ENCODE results near the gene DMD.
"Not testable (repeated sequence)": the region's sequence is repeated elsewhere in the genome, so short reads cannot be mapped to it uniquely, and the experiment has no call there.

The DMD gene

DNA sequence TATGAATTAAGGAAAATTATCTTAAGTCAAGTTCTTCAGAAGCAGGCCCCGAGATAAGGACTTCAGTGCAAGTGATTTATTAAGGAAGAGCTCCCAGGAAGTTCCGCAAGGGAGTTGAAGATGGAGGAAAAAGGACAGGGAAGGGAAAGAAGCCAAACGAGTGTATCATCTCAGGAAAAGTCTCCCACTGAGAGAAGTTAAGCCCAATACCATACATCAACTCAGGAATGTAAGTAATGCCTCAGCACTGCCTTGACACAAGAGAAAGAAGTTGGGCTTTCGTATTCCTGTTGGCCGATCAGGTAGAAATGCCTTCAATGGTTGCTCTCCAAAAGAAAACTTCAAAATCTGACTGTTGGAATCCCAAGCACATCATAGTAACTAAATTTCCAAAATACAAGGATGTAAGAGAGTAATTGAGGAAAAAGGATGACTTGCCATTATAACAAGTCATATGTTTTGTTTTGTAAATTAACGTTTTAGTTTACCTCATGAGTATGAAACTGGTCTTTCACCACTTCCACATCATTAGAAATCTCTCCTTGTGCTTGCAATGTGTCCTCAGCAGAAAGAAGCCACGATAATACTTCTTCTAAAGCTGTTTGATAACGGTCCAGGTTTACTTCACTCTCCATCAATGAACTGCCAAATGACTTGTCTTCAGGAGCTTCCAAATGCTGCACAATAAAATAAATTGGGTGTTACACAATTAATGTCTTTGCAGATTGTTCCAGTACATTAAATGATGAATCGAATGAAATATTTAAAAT is 566.7 kb downstream of the DMD start:
- DNase-seq (ENCODE audit: low read depth in 4 of 4, low spot score in 1 of 4): no peak

DNA sequence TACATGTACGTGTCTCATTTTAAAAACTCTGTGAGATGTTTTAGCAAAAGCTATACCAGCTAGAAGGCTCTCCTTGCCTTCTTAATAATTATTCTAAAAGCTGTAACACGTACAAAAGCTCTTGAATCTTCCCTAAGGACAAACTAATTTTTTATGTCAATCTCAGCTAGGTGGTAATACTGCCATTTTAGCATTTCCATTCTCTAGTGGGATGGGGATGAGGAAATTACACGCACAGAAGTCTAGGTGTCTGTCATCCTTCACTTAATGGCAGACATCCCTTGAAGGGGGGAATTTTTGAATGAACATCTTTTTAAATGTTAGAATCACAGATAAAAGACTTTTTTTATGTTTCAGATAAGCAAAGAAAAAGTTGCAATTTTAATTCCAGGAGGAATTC is 569.1 kb downstream of the DMD start:
- DNase-seq (ENCODE audit: low read depth in 4 of 4, low spot score in 1 of 4): no peak

DNA sequence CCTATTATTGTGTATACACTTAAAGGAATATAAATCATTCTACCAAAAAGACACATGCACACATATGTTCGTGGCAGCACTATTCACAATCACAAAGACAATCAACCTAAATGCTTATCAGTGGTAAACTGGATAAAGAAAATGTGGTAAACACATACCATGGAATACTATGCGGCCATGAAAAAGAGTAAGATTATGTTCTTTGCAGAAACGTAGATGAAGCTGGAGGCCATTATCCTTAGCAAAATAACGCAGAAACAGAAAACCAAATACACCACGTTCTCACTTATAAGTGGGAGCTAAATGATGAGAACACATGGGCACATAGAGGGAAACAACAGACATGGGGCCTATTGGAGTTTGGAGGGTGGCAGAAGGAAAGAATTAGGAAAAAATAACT is 593.2 kb downstream of the DMD start:
- no peak for DNase-seq (ENCODE audit: low read depth in 4 of 4, low spot score in 1 of 4)

DNA sequence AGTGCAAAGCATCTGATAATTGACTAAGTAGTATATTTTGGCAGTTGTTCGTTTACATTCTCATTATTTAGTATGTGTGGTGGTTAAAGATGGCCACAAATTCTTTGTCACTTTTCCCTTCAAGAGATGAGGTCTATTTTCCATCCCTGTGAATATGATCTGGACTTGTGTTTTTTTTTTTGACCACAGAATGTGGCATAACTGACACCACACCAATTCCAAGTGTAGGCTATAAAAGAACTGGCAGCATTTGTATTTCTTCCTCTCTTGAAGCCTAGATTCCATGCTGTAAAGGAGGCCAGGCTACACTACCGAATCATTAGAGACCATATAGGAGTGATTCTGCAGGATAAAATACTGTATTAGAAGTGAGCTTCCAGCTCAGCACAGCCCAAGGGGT is 596.6 kb downstream of the DMD start:
- DNase-seq (ENCODE audit: low read depth in 4 of 4, low spot score in 1 of 4): no peak

DNA sequence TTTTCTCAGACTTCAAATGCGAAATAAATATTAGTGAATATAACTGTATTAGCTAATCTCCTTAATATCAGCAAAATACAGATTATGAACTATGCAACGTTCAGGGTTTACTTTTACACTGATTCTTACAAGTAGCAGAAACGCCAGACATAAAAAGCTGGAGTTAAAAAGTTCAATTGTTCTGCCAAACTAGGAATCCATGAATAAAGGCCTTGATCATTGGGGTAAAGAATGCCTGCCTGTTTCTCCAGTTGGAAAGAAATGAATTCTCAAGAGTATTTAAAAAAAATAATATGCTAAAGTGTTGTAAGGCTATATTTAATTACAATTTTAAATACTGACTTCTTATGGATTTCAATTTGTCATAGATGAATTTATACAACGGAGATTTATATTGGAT is 612.2 kb downstream of the DMD start:
- DNase-seq (ENCODE audit: low read depth in 4 of 4, low spot score in 1 of 4): no peak

DNA sequence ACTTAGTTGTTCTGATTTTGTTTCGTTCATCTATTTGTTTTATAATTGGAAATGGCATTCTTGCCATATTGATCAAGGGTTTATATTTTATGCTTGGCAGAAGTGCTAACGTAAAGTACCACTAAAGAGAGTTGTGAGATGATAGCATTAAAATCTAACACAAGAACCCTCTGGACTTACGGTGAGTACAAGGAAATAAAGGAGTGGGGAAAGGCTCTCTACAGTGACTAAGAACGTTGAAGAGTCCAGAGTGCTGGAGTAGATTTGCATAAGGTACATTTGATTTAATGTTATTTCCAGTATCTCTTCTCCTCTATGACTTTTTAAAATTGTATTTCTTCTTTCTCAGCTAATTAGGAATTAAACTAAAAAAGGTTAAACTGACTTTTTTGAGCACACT is 612.6 kb downstream of the DMD start:
- no peak for DNase-seq (ENCODE audit: low read depth in 4 of 4, low spot score in 1 of 4)

DNA sequence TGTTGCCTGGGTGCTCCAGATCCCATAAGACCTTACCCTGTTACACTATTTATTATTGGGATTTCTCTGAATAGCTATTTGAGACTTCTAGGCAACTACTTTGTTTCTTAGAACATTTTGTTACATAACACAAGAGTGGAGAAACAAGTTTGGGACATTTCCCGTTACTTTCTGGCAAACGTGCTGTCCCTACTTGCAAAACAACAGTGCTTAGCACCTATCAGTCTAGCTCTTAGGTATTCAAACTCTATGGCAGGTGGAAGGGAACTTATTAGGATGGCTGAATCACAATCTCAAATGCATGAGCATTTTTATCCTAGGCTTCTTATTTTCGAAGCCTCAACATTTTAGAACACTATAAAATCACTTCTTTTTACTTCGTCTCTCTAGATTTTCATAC is 613.6 kb downstream of the DMD start:
- no peak for DNase-seq (ENCODE audit: low read depth in 4 of 4, low spot score in 1 of 4)

DNA sequence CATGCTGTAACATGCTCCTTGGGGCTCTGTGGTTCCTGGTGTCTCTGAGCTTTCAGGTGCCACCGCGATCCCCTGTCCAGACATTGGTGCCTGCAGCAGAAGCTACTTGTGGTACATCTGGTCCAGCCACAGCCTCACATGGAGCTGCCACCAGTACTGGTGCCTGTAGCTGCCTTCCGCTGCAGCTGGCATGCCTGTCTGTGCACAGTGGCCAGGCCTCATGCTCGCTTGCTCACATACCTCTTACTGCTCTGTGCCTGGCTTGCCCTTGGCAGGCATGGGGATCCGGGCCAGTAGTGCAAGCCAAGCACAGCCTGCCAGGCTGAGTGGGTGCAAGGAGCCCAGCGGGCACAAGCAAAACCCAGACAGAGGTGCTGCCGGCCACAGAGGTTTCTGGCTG is 618.6 kb downstream of the DMD start:
- no peak for DNase-seq (ENCODE audit: low read depth in 4 of 4, low spot score in 1 of 4)

DNA sequence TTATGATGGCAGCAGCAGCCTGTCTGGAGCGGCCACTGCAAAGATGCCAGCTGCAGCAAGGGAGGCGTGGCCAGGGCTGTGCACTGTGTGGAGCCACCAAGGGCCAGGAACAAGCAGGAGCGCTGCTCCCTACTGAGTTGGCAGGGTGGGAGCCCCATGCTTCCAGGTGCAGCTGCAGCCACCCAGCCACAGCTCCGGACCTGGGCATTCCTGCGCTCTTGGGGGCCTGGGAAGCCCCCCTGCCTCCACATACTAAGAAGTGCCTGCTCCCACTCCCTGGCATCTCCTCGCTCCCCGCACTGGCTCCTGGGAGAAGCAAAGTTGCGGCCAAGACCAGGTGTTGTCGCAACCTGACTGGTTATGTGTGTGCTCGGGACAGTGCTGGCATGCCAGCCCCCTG is 619.8 kb downstream of the DMD start:
- no peak for DNase-seq (ENCODE audit: low read depth in 4 of 4, low spot score in 1 of 4)

DNA sequence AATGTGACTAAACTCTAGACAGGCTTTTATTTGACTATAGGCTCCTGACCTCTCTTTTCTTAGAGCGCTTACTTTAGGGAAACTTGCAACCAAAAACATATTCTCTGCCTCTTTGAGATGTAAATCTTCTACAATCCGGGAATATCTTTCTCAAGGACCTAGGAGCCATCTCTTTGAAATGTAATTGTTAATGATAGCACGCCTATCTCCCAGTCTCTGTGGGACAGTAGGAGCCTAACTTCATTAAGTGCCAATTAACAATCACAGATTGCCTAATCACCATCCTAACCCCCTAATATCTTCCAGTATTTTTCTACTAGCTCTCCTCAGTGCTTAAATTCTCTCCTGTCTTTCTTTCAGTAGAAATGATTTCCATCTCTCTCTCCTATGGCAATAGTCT is 628.6 kb downstream of the DMD start:
- no peak for DNase-seq (ENCODE audit: low read depth in 4 of 4, low spot score in 1 of 4)

DNA sequence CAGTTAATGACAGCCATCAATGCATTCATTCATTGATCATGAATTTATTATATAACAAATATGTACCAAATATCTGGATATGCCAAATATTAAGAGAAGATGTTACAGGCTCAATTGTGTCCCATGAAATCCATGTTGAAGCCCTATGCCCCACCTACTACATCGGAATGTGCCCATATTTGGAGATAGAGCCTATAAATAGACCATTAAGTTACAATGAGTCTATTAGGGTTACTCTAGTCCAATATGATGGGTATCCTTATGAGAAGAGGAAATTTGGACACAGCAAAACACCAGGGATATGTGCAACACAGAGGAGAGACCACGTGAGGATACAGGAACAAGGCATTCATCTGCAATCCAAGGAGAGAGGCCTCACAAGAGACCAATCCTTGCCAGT is 634.5 kb downstream of the DMD start:
- DNase-seq (ENCODE audit: low read depth in 4 of 4, low spot score in 1 of 4): no peak

DNA sequence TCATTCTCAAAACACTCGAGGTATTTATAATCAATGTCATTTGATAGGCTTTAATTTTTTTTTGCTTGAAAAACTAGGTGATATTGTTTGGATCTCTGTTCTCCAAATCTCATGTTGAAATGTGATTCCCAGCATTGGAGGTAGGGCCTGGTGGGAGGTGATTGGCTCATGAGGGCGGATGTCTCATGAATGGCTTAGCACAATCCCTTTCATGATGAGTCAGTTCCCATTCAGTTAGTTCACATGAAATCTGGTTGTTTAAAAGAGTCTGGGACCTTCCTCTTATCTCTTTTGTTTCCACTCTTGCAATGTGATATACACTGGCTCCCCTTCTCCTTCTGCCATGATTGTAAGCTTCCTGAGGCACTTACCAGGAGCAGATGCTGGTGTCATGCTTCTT is 638.7 kb downstream of the DMD start:
- DNase-seq (ENCODE audit: low read depth in 4 of 4, low spot score in 1 of 4): no peak

DNA sequence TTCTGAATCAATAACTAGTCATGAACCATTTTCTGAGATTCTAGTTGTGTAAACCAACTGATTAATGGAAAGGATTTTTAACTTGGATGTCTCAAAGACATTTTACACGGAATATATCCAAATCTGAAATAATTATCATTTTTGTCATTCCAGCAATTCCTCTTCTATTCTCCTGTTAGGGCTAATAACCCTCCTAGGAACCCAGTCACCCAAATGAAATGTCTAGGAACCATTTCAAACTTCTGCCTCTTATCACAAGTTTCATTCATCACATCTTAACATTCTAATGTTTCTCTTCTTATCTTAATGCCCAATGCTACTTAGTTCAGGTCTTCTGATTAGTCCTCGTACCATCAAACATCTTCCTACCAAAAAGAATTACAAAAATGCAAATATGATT is 639.8 kb downstream of the DMD start:
- no peak for DNase-seq (ENCODE audit: low read depth in 4 of 4, low spot score in 1 of 4)

DNA sequence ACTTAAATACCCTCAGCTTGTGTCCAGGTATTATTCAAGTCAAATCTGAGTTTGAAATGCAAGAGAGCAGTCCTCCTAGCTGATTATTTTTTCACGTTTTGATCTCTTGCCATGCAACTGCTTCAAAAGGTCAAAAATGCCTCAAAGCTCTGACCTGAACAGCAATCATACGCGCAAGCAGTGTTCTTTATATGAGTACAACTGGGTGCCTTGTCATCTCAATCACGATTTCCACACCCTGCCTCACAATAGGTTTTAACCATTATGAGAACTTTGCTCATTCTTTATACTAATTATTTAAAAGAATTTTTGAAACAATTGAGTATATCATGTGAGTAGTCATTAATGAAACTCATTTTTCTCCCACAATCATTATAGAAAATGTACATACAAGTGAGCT is 649.1 kb downstream of the DMD start:
- no peak for DNase-seq (ENCODE audit: low read depth in 4 of 4, low spot score in 1 of 4)

DNA sequence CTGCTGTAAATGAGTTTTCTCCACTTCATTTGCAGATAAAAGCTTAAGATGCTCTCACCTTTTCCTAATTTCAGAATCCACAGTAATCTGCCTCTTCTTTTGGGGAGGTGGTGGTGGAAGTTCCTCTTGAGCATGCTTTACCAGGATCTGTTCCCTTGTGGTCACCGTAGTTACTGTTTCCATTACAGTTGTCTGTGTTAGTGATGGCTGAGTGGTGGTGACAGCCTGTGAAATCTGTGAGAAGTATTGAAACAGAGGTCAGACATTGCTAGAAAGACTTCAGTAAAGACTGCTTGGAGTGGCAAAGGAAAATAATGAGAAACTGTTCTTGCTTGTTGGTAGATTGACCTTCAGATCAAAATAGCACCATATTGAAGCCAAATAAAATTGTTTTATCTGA is 666.2 kb downstream of the DMD start:
- DNase-seq (ENCODE audit: low read depth in 4 of 4, low spot score in 1 of 4): no peak

DNA sequence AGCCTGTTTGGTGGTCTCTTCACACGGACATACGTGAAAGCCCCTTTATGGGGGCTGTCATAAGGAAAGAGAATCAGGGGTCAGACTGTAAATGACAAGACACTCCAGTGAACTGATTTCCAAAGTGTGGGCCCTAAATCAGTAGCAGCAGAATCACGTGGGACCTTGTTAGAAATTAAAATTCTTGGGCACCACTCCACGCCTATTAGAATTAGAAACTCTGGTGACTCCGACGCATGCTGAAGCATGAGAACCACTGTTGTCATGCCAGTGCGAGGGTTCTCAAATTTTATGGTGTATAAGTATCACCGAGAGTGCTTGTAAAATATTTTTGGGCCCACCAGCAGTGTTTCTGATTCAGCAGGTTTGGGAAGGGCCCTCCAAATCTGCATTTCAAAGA is 672.8 kb downstream of the DMD start:
- no peak for DNase-seq (ENCODE audit: low read depth in 4 of 4, low spot score in 1 of 4)

DNA sequence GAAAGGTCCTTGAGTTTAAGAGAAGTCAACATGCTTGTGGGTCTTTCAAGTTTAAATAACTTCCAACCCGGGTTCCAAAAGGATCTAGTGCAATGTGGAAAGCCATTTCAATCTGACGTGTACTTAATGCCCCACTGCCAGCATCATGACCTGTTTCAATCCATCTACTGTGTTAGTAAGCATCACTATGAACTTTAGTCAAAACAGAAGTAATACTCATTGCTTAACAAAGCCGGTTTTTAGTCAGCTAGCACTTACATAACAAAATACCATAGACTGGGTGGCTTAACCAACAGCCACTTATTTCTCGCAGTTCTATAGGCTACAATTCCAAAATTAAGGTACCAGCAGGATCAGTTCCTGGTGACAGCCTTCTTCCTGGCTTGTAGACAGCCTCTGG is 677.5 kb downstream of the DMD start:
- no peak for DNase-seq (ENCODE audit: low read depth in 4 of 4, low spot score in 1 of 4)

DNA sequence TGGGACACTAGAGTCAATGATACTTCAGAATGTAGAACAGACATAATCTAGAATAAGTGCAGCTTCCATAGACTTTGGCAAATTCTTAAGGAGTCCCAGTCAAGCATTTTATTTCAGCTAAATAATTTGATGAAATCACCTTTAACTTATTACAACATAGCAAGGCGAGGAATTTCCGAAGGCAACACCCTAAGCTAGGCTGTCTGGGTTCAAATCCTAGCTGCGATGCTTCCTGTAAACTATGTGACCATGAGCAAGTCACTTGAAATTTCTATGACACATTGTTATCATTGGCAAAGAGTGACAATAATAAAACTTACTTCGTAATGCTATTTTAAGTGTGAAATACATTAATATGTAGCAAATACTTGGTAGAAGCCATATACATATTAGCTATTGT is 679.1 kb downstream of the DMD start:
- no peak for DNase-seq (ENCODE audit: low read depth in 4 of 4, low spot score in 1 of 4)

DNA sequence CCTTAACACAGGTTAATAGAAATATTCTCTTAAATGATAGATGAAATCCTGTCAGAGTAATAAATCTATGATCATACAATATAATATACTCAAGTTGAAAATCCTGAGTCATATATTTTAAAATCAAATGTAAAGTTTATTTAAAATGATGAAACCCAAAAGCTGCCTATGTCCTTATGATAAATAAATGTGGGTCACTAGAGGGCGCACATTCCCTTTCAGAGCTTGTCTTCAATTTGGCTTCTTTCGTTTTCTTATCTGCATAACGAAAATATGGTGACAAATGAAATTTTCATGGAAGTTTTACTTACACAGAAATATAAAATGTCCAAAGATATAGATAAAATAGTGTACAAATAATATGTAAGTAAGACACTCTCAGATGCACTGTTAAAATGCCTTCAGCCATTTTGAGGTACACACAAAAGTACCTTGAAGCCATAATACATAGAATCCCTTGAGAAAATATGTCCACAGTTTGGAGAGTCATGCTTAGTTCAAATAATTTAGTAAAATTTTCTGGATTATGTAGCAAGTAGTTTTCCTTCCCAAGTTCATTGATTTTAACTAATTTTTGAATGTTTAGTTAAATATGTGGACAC is 680.4 kb downstream of the DMD start:
- DNase-seq (ENCODE audit: low read depth in 4 of 4, low spot score in 1 of 4): no peak

DNA sequence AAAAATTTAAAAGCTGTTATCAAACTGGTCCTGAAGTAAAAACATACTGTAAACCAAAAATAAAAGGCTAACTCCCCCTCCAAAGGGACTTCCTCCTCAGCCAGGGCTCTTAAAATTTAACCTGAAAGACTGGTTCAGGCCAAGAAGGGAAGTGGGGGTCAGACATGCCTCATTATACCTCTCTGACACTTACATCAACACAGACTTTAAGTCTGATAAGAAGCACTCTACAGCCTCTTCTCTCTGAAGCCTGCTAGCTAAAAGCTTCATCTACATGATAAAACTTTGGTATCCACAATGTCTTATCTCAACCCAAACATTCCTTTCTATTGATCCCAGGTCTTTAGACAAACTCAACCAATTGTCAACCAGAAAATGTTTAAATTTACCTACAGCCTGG is 682.9 kb downstream of the DMD start:
- DNase-seq (ENCODE audit: low read depth in 4 of 4, low spot score in 1 of 4): not testable (repeated sequence)

DNA sequence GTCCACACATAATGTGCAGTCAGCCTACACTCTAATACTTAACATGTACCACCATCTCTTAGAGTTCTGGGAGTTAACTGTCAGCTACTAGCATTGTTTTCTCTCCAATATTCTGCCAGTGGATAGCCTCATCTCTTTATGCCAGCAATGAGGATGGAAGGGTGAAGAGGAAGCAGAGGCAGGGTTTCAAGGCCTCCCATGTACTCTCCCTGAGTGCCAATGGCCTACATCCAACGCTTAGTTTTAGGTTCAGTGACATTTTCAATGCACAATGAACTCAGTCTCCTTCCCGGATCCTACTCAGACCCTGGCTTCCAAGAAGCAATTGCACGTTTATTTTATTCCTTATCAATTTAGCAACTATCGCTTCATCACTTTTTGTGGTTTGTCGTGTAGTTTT is 686.1 kb downstream of the DMD start:
- DNase-seq (ENCODE audit: low read depth in 4 of 4, low spot score in 1 of 4): no peak

DNA sequence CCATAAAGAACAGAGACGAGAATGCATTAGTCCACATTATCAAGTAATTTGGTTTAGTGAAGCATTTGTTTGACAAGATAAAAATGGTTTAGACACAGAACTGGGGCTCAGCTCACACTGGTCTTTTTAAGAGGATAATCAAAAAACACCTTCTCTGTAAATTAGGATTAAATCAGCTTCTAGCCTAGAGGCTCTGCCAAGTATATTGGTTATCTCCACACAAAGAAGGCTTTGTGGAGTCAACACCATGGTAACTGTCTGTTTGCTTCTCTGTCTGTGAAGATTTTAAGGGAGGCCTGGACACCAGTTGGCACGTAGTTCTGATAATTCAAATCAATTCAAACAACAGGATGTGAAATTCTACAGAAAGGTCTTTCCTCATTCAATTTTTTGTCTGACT is 687.0 kb downstream of the DMD start:
- no peak for DNase-seq (ENCODE audit: low read depth in 4 of 4, low spot score in 1 of 4)

DNA sequence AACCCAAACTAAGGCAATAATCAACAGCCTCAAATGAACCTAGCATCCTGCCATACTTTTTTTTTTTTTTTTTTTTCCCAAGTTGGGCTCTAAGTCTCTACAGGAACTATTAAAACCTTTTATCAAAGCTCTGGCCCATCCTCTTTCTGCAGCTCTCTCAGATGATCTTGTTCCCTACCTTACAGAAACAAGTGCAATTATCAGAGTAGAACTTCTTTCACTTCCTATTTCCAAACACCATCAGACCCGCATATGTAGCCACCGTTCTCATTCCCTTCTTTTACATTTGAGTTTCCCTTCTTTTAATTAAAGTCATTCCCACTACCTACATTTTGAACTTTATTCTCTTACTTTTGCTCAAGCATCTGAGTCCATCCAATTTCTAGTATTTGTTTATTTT is 690.6 kb downstream of the DMD start:
- no peak for DNase-seq (ENCODE audit: low read depth in 4 of 4, low spot score in 1 of 4)
